Gastrocnemius medialis (tissue), 4 donors: ENCODE results near the gene SLC16A10.

ENCODE experiments used
- POLR2A ChIP-seq, 2 donors: fragments of 450-650 bp; IDR thresholded peaks; one replicate each; pipeline ENCODE4 v1.6.1; 2017; ENCODE audit warnings: antibody characterized with exemption in 2 of 2, mild to moderate bottlenecking in 2 of 2, moderate library complexity in 2 of 2
- TF ChIP-seq, protein P1 (sequence below), 5 experiments: fragments of 450-650 bp in 3 of 5; fragments of 200-600 bp in 2 of 5; sonication (generic) in 2 of 5; IDR thresholded peaks in 4 of 5; conservative IDR thresholded peaks in 1 of 5; 1 replicate in 4 of 5; 2 replicates in 1 of 5; pipeline ENCODE4 v1.5.1; 2016 to 2019; ENCODE audit warnings: antibody characterized with exemption in 5 of 5, mild to moderate bottlenecking in 3 of 5, moderate library complexity in 3 of 5

DNA sequence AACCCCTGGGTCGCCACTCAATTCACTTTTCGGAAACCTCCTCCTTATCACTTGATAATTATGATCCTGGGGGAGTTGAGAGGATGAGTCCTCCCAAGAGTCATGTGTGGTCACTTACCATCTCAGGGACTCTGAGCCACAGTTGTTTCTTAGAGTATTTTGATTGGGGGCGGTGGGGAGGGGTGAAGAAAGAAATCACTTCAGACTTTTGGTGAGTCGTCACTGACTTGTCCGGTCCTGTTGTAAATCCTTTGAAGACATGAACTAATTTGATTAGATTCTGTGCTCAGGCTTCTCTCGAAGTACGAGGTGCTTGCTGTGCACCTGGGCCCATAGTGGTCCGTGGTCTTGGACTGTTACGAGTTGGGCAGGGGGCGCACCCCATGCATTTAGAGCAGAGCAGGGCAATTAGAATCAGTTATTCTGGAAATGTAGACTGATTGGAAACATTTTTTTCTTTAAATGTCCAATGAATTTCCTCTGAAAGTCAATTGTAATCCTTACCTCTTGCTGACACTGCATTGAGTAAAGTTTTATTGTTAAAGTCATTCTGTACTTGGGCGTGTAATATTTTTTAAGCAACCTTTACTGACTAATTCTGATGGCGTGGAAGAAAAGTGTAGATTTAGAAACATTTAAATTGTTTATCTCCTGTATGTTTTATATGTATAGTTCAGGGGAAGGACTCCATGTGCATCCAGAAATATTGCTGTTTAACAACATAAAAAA lies 173.4 kb downstream of the SLC16A10 start:
- TF ChIP-seq, protein P1, sequence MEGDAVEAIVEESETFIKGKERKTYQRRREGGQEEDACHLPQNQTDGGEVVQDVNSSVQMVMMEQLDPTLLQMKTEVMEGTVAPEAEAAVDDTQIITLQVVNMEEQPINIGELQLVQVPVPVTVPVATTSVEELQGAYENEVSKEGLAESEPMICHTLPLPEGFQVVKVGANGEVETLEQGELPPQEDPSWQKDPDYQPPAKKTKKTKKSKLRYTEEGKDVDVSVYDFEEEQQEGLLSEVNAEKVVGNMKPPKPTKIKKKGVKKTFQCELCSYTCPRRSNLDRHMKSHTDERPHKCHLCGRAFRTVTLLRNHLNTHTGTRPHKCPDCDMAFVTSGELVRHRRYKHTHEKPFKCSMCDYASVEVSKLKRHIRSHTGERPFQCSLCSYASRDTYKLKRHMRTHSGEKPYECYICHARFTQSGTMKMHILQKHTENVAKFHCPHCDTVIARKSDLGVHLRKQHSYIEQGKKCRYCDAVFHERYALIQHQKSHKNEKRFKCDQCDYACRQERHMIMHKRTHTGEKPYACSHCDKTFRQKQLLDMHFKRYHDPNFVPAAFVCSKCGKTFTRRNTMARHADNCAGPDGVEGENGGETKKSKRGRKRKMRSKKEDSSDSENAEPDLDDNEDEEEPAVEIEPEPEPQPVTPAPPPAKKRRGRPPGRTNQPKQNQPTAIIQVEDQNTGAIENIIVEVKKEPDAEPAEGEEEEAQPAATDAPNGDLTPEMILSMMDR (IDR thresholded peaks at IDR 0.05 in 4 of 5, conservative IDR thresholded peaks at IDR 0.05 in 1 of 5) = no peak
- TF ChIP-seq POLR2A (IDR thresholded peaks at IDR 0.05) = no peak
